ENCODE results near the gene SPEN.

SPEN gene

DNA sequence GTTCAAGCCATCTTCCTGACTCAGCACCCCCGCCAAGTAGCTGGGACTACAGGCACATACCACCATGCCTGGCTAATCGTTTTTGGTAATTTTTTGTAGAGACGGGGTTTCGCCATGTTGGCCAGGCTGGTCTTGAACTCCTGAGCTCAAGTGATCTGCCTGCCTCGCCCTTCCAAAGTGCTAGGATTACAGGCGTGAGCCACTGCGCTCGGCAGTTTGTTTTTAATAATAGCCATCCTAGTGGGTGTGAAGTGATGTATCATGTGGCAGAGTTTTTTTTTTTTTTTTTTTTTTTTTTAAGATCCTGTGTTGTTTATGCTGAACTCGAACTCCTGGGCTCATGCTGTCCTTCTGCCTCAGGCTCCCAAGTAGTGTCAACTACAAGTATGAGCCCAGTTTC, 51.8 kb downstream of the SPEN start:
- Histone ChIP-seq H3K4me2 (ENCODE audit: low read length) (no peak overlapping the region), H4K20me1 (ENCODE audit: control insufficient read depth, insufficient read depth, low read depth, low read length) (peaks cover 39% of the 10 kb centered on the region), H3K4me3 (ENCODE audit: low read length) (no peak overlapping the region)

DNA sequence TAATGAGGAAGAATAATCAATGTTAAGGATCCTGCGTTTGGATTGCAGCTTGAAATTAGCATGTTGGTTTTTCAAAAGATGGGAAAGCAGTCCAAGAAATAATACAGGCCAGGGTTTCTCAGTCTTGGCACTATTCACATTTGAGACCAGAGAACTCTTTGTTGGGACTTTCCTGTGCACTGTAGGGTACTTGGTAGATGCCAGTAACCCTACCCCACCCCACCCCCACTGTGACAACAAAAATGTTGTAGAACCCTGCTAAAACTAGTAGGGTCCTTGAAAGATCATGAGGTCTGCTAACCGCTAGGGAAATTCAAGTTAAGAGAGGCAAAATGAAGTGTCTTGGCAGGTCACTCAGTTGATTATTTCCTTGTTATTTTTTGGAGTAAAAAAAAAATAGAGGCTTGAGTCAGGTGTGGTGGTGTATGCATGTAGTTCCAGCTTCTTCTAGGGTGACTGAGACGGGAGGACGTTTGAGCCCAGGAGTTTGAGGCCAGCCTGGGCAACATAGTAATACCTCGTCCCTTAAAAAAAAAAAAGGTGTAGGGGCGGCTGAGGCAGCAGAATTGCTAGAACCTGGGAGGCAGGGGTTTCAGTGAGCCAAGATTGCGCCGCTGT, 53.3 kb downstream of the SPEN start:
- TF ChIP-seq, protein P1, sequence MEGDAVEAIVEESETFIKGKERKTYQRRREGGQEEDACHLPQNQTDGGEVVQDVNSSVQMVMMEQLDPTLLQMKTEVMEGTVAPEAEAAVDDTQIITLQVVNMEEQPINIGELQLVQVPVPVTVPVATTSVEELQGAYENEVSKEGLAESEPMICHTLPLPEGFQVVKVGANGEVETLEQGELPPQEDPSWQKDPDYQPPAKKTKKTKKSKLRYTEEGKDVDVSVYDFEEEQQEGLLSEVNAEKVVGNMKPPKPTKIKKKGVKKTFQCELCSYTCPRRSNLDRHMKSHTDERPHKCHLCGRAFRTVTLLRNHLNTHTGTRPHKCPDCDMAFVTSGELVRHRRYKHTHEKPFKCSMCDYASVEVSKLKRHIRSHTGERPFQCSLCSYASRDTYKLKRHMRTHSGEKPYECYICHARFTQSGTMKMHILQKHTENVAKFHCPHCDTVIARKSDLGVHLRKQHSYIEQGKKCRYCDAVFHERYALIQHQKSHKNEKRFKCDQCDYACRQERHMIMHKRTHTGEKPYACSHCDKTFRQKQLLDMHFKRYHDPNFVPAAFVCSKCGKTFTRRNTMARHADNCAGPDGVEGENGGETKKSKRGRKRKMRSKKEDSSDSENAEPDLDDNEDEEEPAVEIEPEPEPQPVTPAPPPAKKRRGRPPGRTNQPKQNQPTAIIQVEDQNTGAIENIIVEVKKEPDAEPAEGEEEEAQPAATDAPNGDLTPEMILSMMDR (IDR thresholded peaks at IDR 0.05; ENCODE audit: low read depth, low read length, poor library complexity, severe bottlenecking) = no peak
- TF ChIP-seq EZH2phosphoT487 (IDR thresholded peaks at IDR 0.05; ENCODE audit: borderline replicate concordance, low read length) = no peak
- Histone ChIP-seq H3K9me3 (ENCODE audit: control insufficient read depth, insufficient read depth, low read length) (no peaks in the 10 kb centered on the region), H3K4me2 (ENCODE audit: low read length) (no peak overlapping the region), H3K9me2 (replicated peaks; ENCODE audit: control insufficient read depth, low read length) (no peaks in the 10 kb centered on the region), H3K27ac (ENCODE audit: low read depth, low read length) (no peak overlapping the region), H3K36me3 (ENCODE audit: control insufficient read depth, low read length) (peaks cover 20% of the 10 kb centered on the region), H3F3A (ENCODE audit: control insufficient read depth, insufficient read depth) (0 out of 2 replicates have a peak, but pooled peaks cover 3% of the 10 kb centered on the region), H3K79me2 (ENCODE audit: control insufficient read depth, low read length) (peaks cover 100% of the 10 kb centered on the region), H4K20me1 (ENCODE audit: control insufficient read depth, insufficient read depth, low read depth, low read length) (peaks cover 35% of the 10 kb centered on the region), H3K4me1 (ENCODE audit: control insufficient read depth, low read length) (no peaks in the 10 kb centered on the region), H3K27me3 (ENCODE audit: control insufficient read depth, low read length) (no peaks in the 10 kb centered on the region), H3K4me3 (ENCODE audit: low read length) (no peak overlapping the region)

More for the DNA sequence above, 51.8 kb downstream of the SPEN start:
- TF ChIP-seq EZH2phosphoT487 (IDR thresholded peaks at IDR 0.05; ENCODE audit: borderline replicate concordance, low read length) = no peak
- TF ChIP-seq, protein P1 (IDR thresholded peaks at IDR 0.05; ENCODE audit: low read depth, low read length, poor library complexity, severe bottlenecking) = no peak
- H3K9me2 ChIP-seq (replicated peaks; ENCODE audit: control insufficient read depth, low read length) = no peaks in the 10 kb centered on the region
- H3K27ac ChIP-seq (ENCODE audit: low read depth, low read length) = no peak overlapping the region
- no peaks in the 10 kb centered on the region for H3K27me3 ChIP-seq (ENCODE audit: control insufficient read depth, low read length)
- H3F3A ChIP-seq (ENCODE audit: control insufficient read depth, insufficient read depth) = peaks cover 3% of the 10 kb centered on the region; the same call in 1 of the 2 replicates
- H3K36me3 ChIP-seq (ENCODE audit: control insufficient read depth, low read length) = peaks cover 26% of the 10 kb centered on the region
- peaks cover 100% of the 10 kb centered on the region for H3K79me2 ChIP-seq (ENCODE audit: control insufficient read depth, low read length)
- no peaks in the 10 kb centered on the region for H3K9me3 ChIP-seq (ENCODE audit: control insufficient read depth, insufficient read depth, low read length)
- H3K4me1 ChIP-seq (ENCODE audit: control insufficient read depth, low read length) = no peaks in the 10 kb centered on the region

DNA sequence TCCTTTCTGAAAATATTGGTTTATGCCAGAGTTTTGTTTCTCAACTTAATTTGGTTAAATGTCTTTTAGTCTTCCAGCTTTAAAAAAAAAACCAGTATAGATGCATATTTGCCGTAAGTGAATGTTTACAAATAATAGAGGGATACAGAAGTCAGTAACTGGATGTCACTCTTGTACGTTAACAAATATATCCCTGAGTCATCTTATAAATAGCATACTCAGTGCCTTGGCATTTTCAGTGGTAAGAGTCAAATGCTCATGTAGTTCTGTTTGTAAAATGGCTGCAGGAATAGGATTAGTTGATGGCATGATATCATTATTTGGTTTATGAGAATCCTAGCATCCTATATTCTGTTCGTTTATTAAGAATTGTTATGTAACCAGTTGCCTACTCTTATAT, 55.4 kb downstream of the SPEN start:
- Histone ChIP-seq H3K27ac (ENCODE audit: low read depth, low read length) (no peak overlapping the region), H3K4me3 (ENCODE audit: low read length) (no peak overlapping the region), H3K27me3 (ENCODE audit: control insufficient read depth, low read length) (no peaks in the 10 kb centered on the region), H3F3A (ENCODE audit: control insufficient read depth, insufficient read depth) (peaks cover 6% of the 10 kb centered on the region; the same call in 1 of the 2 replicates), H3K4me1 (ENCODE audit: control insufficient read depth, low read length) (no peaks in the 10 kb centered on the region), H3K9me3 (ENCODE audit: control insufficient read depth, insufficient read depth, low read length) (no peaks in the 10 kb centered on the region), H3K4me2 (ENCODE audit: low read length) (no peak overlapping the region), H3K9me2 (replicated peaks; ENCODE audit: control insufficient read depth, low read length) (no peaks in the 10 kb centered on the region), H3K36me3 (ENCODE audit: control insufficient read depth, low read length) (peaks cover 29% of the 10 kb centered on the region), H4K20me1 (ENCODE audit: control insufficient read depth, insufficient read depth, low read depth, low read length) (peaks cover 24% of the 10 kb centered on the region), H3K79me2 (ENCODE audit: control insufficient read depth, low read length) (peaks cover 100% of the 10 kb centered on the region)
- TF ChIP-seq, protein P1 (IDR thresholded peaks at IDR 0.05; ENCODE audit: low read depth, low read length, poor library complexity, severe bottlenecking) = no peak
- TF ChIP-seq EZH2phosphoT487 (IDR thresholded peaks at IDR 0.05; ENCODE audit: borderline replicate concordance, low read length) = no peak

Data from DOHH2 (cell line).